Activated T-cell treated with anti-CD3 and anti-CD28 coated beads for 24 hours (primary cell): ENCODE measurements around the gene FAM229A.

Source experiments
- DNase-seq: peaks from one replicate; pipeline ENCODE4 v3.0.0-alpha.2; 2020; ENCODE audit warnings: low read depth

FAM229A gene

DNA sequence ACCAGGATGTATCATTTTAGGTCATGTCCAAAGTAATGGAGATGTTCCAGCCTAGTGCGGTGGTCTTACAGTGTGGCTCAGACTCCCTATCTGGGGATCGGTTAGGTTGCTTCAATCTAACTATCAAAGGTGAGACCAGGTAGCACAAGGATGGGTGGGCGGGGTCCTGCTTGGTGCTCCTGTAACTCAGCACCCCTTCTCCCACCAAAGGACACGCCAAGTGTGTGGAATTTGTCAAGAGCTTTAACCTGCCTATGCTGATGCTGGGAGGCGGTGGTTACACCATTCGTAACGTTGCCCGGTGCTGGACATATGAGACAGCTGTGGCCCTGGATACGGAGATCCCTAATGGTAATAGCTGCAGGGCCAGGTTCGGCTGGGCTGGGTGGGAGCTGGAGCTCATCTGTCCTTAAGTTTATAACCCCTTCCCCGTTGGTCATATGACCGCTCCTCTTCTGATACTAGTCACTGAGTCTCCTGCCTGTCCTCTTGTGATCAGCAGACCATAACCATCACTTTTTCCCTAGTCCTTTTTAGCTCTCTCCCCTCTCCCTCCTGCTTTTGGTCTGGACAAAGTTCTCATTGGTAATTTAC is 31.6 kb downstream of the FAM229A start:
- no peak for DNase-seq

DNA sequence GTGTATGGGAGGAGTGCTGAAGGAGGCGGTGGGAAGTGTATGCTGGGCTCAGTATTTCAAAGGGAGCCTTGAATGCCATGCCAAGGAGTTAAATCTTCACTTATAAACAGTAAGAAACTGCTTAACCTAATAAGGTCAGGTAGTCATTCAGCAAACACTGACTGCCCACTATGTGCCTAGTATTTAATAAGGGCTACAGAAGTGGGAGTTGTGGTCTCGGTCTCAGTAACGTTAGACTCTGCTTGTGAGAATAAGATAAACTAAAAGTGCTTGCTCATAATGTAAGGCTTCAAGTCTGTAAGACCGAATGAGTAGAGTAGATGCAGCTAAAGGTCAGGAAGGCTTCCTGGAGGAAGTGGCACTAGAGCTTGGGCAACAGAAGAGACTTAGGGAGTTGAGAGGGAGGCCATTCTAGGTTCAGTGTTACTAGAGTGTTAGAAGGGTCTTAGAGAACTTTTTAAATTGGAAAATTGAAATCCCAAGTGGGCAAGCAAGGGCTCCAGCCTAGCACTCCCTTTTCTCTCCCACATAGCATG is 32.3 kb downstream of the FAM229A start:
- no peak for DNase-seq

DNA sequence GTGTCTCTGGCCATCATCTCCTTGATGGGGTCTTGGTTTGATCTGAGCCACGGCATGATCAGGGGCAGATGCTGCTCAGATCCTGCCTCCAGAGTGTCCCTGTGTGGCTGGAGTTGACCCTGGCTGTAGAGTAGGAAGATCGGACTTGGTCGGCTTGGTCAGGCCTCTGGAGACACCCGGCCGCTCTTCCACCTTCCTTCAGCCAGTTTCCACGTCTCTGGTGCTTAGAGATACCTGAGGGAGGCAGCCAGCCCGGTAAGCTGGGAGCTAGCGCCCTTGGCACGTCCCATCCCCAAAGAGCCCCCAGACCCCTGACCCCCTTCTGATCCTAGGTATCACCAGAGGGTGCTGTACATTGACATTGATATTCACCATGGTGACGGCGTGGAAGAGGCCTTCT is 35.1 kb downstream of the FAM229A start:
- no peak for DNase-seq

DNA sequence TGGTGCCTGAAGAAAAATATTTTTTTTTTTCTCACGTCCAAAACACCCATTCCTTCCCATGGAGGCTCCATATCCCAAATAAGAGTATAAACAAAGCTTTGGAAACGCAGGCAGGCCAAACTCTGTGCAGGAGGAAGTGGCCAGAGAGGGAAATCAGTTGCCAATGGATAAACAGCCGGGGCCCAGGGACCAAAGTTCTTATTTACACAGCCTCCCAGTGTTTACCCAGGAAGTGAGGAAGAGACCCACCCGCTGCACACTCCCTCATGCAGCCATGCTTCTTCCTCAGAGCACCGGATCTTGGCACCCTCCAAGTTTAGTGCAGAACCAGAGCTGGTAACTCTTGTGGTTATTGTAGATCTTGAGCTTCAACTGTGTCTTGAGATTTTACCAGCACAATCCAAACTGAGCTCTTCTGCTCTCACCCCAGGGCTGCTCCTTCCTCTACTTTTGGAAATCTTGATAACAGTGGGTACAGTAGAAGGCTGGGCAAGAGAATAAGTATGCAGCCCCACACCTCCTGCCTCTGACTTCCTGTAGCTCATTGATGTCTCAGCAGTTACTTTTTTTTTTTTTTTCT is 40.5 kb downstream of the FAM229A start:
- DNase-seq: no peak

DNA sequence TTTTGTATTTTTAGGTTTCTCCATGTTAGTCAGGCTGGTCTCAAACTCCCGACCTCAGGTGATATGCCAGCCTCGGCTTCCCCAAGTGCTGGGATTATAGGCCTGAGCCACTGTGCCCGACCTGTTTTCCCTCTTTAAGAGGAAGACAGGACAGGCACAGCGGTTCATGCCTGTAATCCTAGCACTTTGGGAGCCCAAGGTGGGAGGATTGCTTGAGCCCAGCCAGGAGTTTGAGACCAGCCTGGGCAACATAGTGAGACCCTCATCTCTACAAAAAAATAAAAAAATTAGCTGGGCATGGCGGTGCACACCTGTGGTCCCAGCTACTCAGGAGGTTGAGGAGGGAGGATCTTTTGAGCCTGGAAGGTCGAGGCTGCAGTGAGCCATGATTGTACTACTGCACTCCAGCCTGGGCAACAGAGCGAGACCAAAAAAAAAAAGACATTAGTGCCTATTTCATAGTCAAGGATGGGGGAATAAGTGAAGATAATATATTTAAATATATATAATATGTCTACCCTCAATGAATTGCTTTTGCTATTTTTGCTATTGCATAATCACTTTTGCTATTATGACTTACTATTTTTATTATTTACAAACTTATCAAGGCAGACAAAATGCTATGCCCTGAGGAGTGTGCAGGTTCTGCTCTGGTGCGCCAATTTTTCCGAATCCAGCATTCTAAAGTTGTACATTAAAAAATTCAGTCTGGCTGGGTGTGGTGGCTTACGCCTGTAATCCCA is 44.0 kb downstream of the FAM229A start:
- DNase-seq: no peak

DNA sequence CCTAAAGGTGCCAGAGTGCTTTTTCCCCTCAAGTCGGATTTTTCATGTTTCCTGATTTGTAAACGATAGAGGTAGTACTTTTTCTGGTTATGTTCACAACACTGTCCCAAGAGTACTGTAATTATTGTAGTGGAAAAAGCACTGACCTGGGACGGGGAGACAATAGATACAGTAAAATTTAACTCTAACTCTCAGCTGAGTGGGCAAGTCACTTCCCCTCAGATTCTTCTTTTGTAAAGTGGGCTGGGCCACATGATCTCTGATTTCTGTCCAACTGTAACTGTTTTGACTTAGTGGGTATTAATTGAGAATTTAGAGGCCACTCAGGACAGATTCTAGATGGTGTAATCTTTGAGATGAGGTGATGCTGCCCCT is 45.4 kb downstream of the FAM229A start:
- no peak for DNase-seq

DNA sequence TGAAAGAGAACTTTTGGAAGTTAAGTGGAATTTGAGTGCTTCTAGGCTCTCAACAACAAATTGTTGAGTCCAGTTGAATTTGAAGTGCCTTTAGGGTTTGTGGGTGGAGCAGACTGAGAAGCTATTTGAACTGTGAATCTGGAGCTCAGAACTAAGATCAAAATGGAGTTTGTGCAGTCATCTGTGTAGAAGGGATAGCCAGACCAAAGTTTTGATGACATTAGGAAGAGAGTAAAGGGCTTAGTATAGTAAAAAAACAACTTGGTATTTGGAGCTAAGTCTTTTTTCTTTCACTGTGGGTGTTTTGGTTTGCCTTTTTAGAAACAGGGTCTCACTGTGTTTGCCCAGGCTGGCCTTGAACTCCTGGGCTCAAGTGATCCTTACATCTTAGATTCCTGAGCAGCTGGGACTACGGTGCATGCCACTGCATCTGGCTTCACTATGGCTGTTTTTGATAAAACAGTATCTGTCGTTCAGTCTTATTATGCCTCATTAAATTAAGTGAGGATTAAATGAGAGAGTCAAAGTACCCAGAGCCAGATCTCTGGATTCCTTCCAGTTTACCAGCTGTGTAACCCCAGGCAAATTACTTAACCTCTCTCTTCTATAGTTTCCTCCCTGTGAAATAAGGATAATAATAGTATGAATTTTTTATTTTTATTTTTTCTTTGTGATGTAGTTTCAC is 50.4 kb downstream of the FAM229A start:
- DNase-seq: no peak
